Fibroblast of pulmonary artery (primary cell): ENCODE measurements around the gene DPRX.

Experiments
- DNase-seq: peaks from one replicate; pipeline ENCODE4 v3.0.0-alpha.2; 2010; ENCODE audit warnings: low read depth
- H3K4me3 ChIP-seq: replicated peaks from 2 replicates; pipeline ENCODE4 v1.5.1; 2011; ENCODE audit warnings: low read depth, mild to moderate bottlenecking, control low read depth, low read length, moderate library complexity
- TF ChIP-seq, protein P1 (sequence below): IDR thresholded peaks from 2 replicates; pipeline ENCODE4 v1.5.1; 2011; ENCODE audit warnings: mild to moderate bottlenecking, control low read depth, low read length, inconsistent platforms; ENCODE audit errors: missing control alignments

Gene DPRX, protein sequence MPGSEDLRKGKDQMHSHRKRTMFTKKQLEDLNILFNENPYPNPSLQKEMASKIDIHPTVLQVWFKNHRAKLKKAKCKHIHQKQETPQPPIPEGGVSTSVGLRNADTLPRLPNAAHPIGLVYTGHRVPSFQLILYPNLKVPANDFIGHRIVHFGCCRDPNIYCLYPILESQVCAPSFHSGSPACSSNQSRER

DNA sequence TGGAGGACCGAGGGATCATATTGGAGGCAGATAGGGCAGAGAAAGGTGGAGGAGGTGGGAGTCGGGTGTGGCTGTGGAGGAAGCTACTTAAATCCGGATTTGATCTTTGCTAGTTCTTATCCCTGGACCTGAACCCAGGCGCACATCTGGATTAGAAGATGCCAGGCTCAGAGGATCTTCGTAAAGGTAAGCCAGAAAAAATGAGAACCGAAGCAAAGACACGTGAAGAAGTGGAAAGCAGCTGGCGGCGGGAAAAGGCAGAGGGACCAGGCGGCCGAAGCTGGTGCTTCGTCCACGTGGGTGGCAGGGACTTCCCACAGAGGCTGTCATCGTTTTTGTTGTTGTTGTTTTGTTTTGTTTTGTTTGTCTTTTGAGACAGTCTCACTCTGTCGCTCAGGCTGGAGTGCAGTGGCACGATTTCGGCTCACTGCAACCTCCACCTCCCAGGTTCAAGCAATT is at the start of gene DPRX:
Gene DPRX (plus strand): TSS at position 51 of the 459 bp plus-strand sequence. CDS start 108 bp downstream, at position 159.
- DNase-seq: no peak
- no peak within 1 kb of the TSS for H3K4me3 ChIP-seq
- TF ChIP-seq, protein P1, sequence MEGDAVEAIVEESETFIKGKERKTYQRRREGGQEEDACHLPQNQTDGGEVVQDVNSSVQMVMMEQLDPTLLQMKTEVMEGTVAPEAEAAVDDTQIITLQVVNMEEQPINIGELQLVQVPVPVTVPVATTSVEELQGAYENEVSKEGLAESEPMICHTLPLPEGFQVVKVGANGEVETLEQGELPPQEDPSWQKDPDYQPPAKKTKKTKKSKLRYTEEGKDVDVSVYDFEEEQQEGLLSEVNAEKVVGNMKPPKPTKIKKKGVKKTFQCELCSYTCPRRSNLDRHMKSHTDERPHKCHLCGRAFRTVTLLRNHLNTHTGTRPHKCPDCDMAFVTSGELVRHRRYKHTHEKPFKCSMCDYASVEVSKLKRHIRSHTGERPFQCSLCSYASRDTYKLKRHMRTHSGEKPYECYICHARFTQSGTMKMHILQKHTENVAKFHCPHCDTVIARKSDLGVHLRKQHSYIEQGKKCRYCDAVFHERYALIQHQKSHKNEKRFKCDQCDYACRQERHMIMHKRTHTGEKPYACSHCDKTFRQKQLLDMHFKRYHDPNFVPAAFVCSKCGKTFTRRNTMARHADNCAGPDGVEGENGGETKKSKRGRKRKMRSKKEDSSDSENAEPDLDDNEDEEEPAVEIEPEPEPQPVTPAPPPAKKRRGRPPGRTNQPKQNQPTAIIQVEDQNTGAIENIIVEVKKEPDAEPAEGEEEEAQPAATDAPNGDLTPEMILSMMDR: no peak

DNA sequence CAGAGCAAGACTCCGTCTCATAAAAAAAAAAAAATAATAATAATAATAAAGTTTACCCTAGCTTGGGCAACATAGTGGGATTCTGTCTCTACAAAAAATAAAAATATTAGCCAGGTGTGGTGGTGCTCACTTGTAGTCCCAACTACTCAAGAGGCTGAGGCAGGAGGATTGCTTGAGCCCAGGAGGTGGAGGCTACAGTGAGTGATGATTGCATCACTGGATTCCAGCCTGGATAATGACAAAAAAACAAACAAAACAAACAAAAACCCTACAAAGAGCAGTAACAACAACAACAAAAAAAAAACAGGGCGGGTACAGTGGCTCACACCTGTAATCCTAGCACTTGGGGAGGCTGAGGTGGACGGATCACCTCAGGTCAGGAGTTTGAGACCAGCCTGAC is 48.6 kb upstream of the DPRX start:
- TF ChIP-seq, protein P1: no peak
- no peak for DNase-seq
- no peak overlapping the region for H3K4me3 ChIP-seq

DNA sequence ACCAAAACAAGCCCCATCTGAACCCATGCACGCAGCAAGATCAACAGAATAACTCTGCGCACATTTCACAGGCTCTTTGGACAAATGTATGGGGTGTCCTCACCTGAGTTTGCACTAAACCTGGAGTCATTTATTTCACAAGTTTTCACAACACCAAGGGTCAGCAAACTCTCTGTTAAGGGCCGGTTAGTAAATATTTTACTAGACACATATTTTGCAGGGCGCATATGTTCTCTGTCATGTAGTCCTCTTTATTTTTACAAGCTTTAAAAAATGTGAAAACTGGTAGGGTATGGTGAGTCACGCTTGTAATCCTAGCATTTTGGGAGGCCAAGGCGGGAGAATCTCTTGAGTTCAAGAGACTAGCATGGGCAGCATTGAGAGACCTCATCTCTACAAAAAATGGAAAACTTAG is 45.5 kb upstream of the DPRX start:
- DNase-seq: no peak
- H3K4me3 ChIP-seq: no peak overlapping the region
- TF ChIP-seq, protein P1: no peak

DNA sequence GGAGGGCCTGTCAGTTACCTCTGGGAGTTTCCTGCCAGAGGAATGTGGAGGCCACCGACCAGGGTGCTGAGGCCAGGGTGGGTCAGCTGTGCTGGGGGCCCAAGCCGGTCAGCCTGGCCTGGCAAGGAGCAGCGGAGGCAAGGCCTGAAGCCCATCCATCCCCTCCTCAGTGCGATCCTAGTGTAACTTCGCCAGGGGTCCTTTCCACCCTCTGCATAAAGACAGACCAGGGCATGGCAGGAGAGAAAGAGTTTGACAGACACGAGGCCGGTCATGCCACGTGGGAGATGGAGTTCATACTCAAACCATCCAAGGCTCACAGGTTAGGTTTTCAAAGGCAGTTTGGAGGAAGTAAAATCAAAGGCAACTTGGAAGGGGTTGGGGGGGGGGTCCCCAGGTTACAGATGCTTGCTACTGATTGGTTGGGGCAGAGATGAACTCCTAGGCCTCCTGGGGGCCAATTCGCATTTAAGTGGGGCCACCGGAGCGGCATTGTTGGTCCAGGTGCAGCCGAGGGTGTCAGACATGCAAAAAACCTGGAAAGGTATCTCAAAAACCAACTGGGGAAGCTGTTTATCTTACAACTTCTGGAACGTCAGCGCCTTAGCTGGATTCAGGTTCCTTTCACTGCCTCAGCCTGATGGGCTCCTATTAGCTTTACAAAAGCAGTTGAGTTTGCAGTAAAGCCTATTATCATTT is 36.8 kb upstream of the DPRX start:
- TF ChIP-seq, protein P1: no peak
- no peak for DNase-seq
- no peak overlapping the region for H3K4me3 ChIP-seq

DNA sequence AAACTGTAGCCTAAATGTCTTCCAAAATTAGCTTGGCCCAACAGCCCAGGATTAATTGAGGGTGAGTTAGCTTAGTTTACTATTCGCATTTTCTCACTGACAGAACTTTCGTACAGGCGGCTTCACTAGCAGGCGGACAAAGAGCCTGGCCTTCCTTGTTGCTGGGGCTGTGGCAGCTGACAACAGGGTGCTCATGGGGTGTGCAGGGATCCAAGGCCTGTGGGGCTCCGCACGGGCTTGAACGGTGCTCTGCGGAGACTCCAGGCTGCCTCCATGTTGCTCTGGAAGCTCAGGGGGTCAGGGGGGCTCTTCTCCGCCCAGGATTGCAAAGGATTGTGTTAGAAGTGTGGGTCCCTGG is 36.3 kb upstream of the DPRX start:
- H3K4me3 ChIP-seq: no peak overlapping the region
- TF ChIP-seq, protein P1: no peak
- no peak for DNase-seq

DNA sequence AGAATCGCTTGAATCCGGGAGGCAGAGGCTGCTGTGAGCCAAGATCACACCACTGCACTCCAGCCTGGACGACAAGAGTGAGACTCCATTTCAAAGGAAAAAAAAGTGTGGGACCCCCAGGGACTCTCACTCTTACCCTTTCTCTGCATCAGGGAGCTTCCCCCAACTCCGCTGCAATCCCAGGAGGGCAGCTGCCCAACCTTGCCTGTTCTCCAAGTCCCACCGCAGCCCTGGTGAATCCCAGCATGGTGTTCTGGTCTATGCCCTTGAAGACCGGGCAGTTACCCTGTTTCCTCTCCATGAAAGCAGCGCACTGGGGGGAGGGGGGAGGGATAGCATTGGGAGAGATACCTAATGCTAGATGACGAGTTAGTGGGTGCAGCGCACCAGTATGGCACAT is 35.7 kb upstream of the DPRX start:
- TF ChIP-seq, protein P1: no peak
- H3K4me3 ChIP-seq: no peak overlapping the region
- no peak for DNase-seq
